MV-4-11 (cell line): ENCODE measurements around the gene TMEM114.

ENCODE experiments used
- DNase-seq: peaks from one replicate; lab custom pipeline; 2025; lab: John Stamatoyannopoulos, UW

TMEM114 gene

GRCh38 chr16:8589900-8590688, at the start of gene TMEM114:
TSS of gene TMEM114 (minus strand) at chr16:8590511. CDS start at chr16:8589838, 673 bp downstream.
- DNase-seq = no peak

GRCh38 chr16:8639694-8640093, 49.4 kb upstream of the TMEM114 start:
- DNase-seq = no peak

GRCh38 chr16:8634991-8635736, 44.9 kb upstream of the TMEM114 start:
- no peak for DNase-seq

GRCh38 chr16:8632675-8633182, 42.4 kb upstream of the TMEM114 start:
- peak; percentile 97 for DNase-seq

GRCh38 chr16:8631818-8632465, 41.6 kb upstream of the TMEM114 start:
- no peak for DNase-seq

- DNase-seq = no peak
Measured at GRCh38 chr16:8631373-8631772, 41.1 kb upstream of the TMEM114 start.

- no peak for DNase-seq
Measured at GRCh38 chr16:8630255-8630953, 40.1 kb upstream of the TMEM114 start.

- no peak for DNase-seq
Measured at GRCh38 chr16:8628981-8629725, 38.8 kb upstream of the TMEM114 start.

- no peak for DNase-seq
Measured at GRCh38 chr16:8627456-8627855, 37.1 kb upstream of the TMEM114 start.

- no peak for DNase-seq
Measured at GRCh38 chr16:8626946-8627345, 36.6 kb upstream of the TMEM114 start.

- DNase-seq = no peak
Measured at GRCh38 chr16:8625491-8626087, 35.3 kb upstream of the TMEM114 start.

- DNase-seq = no peak
Measured at GRCh38 chr16:8623634-8624033, 33.3 kb upstream of the TMEM114 start.

- DNase-seq = no peak
Measured at GRCh38 chr16:8622315-8622656, 32.0 kb upstream of the TMEM114 start.

GRCh38 chr16:8621572-8622314, 31.4 kb upstream of the TMEM114 start, which contains the start of gene METTL22:
TSS of gene METTL22 (plus strand) at chr16:8621698. CDS start at chr16:8625666, 3,968 bp downstream.
- DNase-seq = peak; percentile 76

GRCh38 chr16:8621222-8621571, 30.9 kb upstream of the TMEM114 start:
- no peak for DNase-seq

- no peak for DNase-seq
Measured at GRCh38 chr16:8620535-8620934, 30.2 kb upstream of the TMEM114 start.

GRCh38 chr16:8619671-8620370, 29.5 kb upstream of the TMEM114 start:
- no peak for DNase-seq

GRCh38 chr16:8614435-8615029, 24.2 kb upstream of the TMEM114 start:
- no peak for DNase-seq
